Keratinocyte (primary cell): ENCODE measurements around the gene HEBP2. TPM values are rescaled to one million over a fixed set of nuclear protein-coding genes. Genes with fewer than 3 reads are reported as not detected.

Source experiments
- DNase-seq: peaks from one replicate; pipeline ENCODE4 v3.0.0-alpha.2; 2011; ENCODE audit warnings: low read depth, missing footprints, low spot score
- FAIRE-seq: peaks from 2 replicates; lab custom pipeline; 2011; peaks lifted over from hg19 to GRCh38; lab: Jason Lieb, UNC
- H2AFZ ChIP-seq: 2 replicates; pipeline ENCODE4 v1.6.0; 2012; ENCODE audit warnings: low read length, control low read depth, inconsistent platforms; ENCODE audit not compliant: control insufficient read depth
- H3K27ac ChIP-seq: 2 replicates; pipeline ENCODE4 v1.5.1; 2011; ENCODE audit warnings: low read length; ENCODE audit not compliant: control insufficient read depth, insufficient read depth
- H3K27me3 ChIP-seq: 3 replicates; pipeline ENCODE4 v1.6.0; 2011; ENCODE audit warnings: low read length; ENCODE audit not compliant: control insufficient read depth, insufficient read depth; ENCODE audit errors: extremely low read depth
- H3K36me3 ChIP-seq, 2 experiments: 2 replicates in 1 of 2; 3 replicates in 1 of 2; pipeline ENCODE4 v1.5.1; 2011; ENCODE audit warnings: low read length in 2 of 2, mild to moderate bottlenecking in 1 of 2; ENCODE audit not compliant: control insufficient read depth in 2 of 2, insufficient read depth in 2 of 2; ENCODE audit errors: extremely low read depth in 1 of 2
- H3K4me1 ChIP-seq: 3 replicates; pipeline ENCODE4 v1.5.1; 2011; ENCODE audit warnings: low read length; ENCODE audit not compliant: control insufficient read depth, insufficient read depth; ENCODE audit errors: extremely low read depth
- H3K4me2 ChIP-seq: 3 replicates; pipeline ENCODE4 v1.6.0; 2011; ENCODE audit warnings: low read depth, low read length; ENCODE audit not compliant: control insufficient read depth, insufficient read depth; ENCODE audit errors: extremely low read depth
- H3K4me3 ChIP-seq, 3 experiments: fragments of 200-600 bp in 1 of 3; sonication (generic) in 1 of 3; 2 replicates in 2 of 3; 3 replicates in 1 of 3; pipeline ENCODE4 v1.5.1; 2011 to 2016; ENCODE audit warnings: low read length in 3 of 3, mild to moderate bottlenecking in 3 of 3, control low read depth in 2 of 3, inconsistent platforms in 1 of 3, low read depth in 1 of 3, mixed read lengths in 1 of 3, mixed run types in 1 of 3, moderate library complexity in 1 of 3; ENCODE audit not compliant: control insufficient read depth in 2 of 3, insufficient read depth in 2 of 3; ENCODE audit errors: extremely low read depth in 1 of 3
- H3K79me2 ChIP-seq: 2 replicates; pipeline ENCODE4 v1.6.0; 2012; ENCODE audit warnings: low read length; ENCODE audit not compliant: control insufficient read depth, insufficient read depth
- H3K9ac ChIP-seq: 3 replicates; pipeline ENCODE4 v1.6.0; 2011; ENCODE audit warnings: low read length; ENCODE audit not compliant: control insufficient read depth, insufficient read depth; ENCODE audit errors: extremely low read depth
- H3K9me1 ChIP-seq: 3 replicates; pipeline ENCODE4 v1.6.0; 2011; ENCODE audit warnings: low read length; ENCODE audit not compliant: control insufficient read depth, insufficient read depth; ENCODE audit errors: extremely low read depth
- H3K9me3 ChIP-seq: 2 replicates; pipeline ENCODE4 v1.5.1; 2012; ENCODE audit warnings: low read depth, low read length; ENCODE audit not compliant: control insufficient read depth
- H4K20me1 ChIP-seq: 3 replicates; pipeline ENCODE4 v1.6.0; 2011; ENCODE audit warnings: low read length; ENCODE audit not compliant: control insufficient read depth, insufficient read depth; ENCODE audit errors: extremely low read depth
- EZH2 ChIP-seq: IDR thresholded peaks from one replicate; pipeline ENCODE4 v1.6.1; 2012; ENCODE audit warnings: inconsistent platforms, mild to moderate bottlenecking, low read length, moderate library complexity
- dilution Hi-C: fragments of 300-500 bp; cut with MboI; formaldehyde crosslinking; loops from one replicate; pipeline ENCODE4 v1.7.0; 2020; ENCODE audit warnings: low sequenced_read_pairs; ENCODE audit not compliant: extremely low pct_ligation_motif_present
- polyA plus RNA-seq, 5 experiments: library from polyadenylated mRNA; depleted of rRNA in 3 of 5; stranded (reverse) in 3 of 5; stranded (forward) in 1 of 5; unstranded in 1 of 5; fragments of >200 nt; gene quantifications; 1 replicate in 1 of 5; 2 replicates in 3 of 5; 3 replicates in 1 of 5; pipeline versions ENCODE4 v1.2.1 to v1.2.3, GENCODE V29; 2011 to 2012; ENCODE audit warnings: missing spikeins in 2 of 5, low read depth in 1 of 5, low replicate concordance in 1 of 5
- TF ChIP-seq, protein P1 (sequence below), 3 experiments: IDR thresholded peaks in 1 of 3; conservative IDR thresholded peaks in 1 of 3; optimal IDR thresholded peaks in 1 of 3; 2 replicates in 2 of 3; 3 replicates in 1 of 3; pipeline versions ENCODE3 to v1.5.1; 2011; ENCODE audit warnings: low read length in 3 of 3, mild to moderate bottlenecking in 3 of 3, moderate library complexity in 2 of 3, control low read depth in 1 of 3, inconsistent platforms in 1 of 3; ENCODE audit not compliant: insufficient read depth in 2 of 3; ENCODE audit errors: extremely low read depth in 1 of 3

Gene HEBP2
- polyA plus RNA-seq, 1 donor (not counting 4 experiments of a cell fraction or from before 2014, with no cell fraction given): 41.9 TPM

DNA sequence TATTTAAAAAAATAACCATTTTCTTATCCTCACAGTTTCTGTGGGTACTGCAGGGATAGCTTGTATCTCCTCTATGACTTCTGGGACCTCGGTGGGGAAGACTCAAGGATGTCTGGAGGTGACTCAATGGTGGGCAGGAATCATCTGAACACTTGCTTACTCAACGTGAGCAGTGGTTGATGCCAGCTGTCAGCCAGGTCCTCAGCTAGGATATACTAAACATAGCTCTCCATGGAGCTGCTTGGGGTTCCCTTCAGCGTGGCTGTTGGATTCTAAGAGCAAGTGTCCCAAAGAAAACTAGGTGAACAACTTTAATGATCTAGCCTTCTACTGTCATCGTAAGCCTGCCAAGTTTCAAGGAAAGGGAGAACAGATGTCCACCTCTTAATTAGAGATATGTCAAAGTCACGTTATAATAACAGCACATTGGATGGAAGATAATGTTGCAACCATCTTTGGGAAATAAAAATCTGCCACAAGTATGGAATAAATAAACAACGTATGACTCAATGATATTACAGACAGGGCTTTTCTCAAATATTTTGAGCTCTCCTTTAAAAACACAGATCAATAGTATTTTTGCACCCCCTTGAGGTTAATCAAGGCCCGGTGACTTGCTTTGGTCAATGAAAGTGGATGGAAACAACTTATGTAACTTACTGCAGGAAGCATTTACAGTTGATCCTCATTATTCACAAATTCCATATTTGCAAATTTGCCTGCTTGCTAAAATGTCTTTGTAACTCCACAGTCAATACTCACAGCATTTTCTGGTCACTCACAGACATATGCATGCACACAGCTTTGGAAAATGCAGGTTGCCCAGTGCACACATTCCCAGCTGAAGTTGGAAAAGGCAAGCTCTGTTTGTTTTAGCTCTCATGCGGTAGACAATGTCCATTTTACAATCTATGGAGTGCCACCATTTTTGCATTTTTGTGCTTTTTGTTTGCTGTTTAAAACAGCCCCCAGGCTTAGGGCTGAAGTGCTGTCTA, 6.6 kb upstream of the HEBP2 start:
- H3K36me3 ChIP-seq: no peaks in the 10 kb centered on the region
- FAIRE-seq (no peak), DNase-seq (no peak)
- H3K9me1 ChIP-seq: no peaks in the 10 kb centered on the region
- dilution Hi-C loops: no loop called here
- H3K79me2 ChIP-seq: no peaks in the 10 kb centered on the region
- H3K4me3 ChIP-seq: no peak overlapping the region
- no peaks in the 10 kb centered on the region for H4K20me1 ChIP-seq
- no peak overlapping the region for H3K27ac ChIP-seq
- no peaks in the 10 kb centered on the region for H3K4me1 ChIP-seq
- H3K9ac ChIP-seq: no peak overlapping the region
- no peak overlapping the region for H3K4me2 ChIP-seq
- H2AFZ ChIP-seq: no peak overlapping the region
- H3K9me3 ChIP-seq: no peaks in the 10 kb centered on the region
- peaks cover 2% of the 10 kb centered on the region for H3K27me3 ChIP-seq
- TF ChIP-seq, protein P1, sequence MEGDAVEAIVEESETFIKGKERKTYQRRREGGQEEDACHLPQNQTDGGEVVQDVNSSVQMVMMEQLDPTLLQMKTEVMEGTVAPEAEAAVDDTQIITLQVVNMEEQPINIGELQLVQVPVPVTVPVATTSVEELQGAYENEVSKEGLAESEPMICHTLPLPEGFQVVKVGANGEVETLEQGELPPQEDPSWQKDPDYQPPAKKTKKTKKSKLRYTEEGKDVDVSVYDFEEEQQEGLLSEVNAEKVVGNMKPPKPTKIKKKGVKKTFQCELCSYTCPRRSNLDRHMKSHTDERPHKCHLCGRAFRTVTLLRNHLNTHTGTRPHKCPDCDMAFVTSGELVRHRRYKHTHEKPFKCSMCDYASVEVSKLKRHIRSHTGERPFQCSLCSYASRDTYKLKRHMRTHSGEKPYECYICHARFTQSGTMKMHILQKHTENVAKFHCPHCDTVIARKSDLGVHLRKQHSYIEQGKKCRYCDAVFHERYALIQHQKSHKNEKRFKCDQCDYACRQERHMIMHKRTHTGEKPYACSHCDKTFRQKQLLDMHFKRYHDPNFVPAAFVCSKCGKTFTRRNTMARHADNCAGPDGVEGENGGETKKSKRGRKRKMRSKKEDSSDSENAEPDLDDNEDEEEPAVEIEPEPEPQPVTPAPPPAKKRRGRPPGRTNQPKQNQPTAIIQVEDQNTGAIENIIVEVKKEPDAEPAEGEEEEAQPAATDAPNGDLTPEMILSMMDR (optimal IDR thresholded peaks at IDR 0.05 in 1 of 3, IDR thresholded peaks at IDR 0.05 in 1 of 3, conservative IDR thresholded peaks at IDR 0.05 in 1 of 3; ENCODE audit: extremely low read depth in 1 of 3, insufficient read depth in 2 of 3, low read length in 3 of 3): no peak
- TF ChIP-seq EZH2: no peak

DNA sequence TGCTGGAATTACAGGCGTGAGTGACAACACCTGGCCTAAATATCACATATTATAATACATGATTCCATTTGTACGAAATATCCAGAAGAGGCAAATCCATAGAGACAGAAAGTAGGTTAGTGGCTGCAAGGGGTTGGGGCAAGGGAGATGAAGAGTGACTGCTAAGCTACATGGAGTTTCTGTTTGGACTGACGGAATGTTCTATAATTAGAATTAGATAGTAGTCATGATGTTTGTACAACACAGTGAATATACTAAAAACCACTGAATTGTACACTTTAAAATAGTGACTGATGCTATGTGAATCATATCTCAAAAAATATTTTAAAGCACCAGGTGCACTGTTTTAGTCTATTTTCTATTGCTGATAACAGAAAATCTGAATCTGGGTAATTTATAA, 3.7 kb upstream of the HEBP2 start:
- H3K9ac ChIP-seq: no peak overlapping the region
- no peaks in the 10 kb centered on the region for H3K9me3 ChIP-seq
- H3K4me1 ChIP-seq: peaks cover 8% of the 10 kb centered on the region
- H3K4me3 ChIP-seq: no peak overlapping the region
- TF ChIP-seq, protein P1 (optimal IDR thresholded peaks at IDR 0.05 in 1 of 3, IDR thresholded peaks at IDR 0.05 in 1 of 3, conservative IDR thresholded peaks at IDR 0.05 in 1 of 3; ENCODE audit: extremely low read depth in 1 of 3, insufficient read depth in 2 of 3, low read length in 3 of 3): no peak
- no peak for TF ChIP-seq EZH2
- H3K36me3 ChIP-seq: peaks cover 0 to 2% of the 10 kb centered on the region in 2 experiments
- H3K79me2 ChIP-seq: no peaks in the 10 kb centered on the region
- dilution Hi-C loops: no loop called here
- H3K9me1 ChIP-seq: no peaks in the 10 kb centered on the region
- no peaks in the 10 kb centered on the region for H4K20me1 ChIP-seq
- no peak overlapping the region for H2AFZ ChIP-seq
- H3K27me3 ChIP-seq: peaks cover 3% of the 10 kb centered on the region
- H3K27ac ChIP-seq: no peak overlapping the region
- no peak for DNase-seq
- FAIRE-seq: no peak
- H3K4me2 ChIP-seq: no peak overlapping the region
